Upper lobe of right lung (tissue), 1 donor: ENCODE measurements around the gene EZH2. TPM values are rescaled to one million over a fixed set of nuclear protein-coding genes. Genes with fewer than 3 reads are reported as not detected.

Experiments
- ATAC-seq: fragments of 200-7000 bp; cut with Tn5 transposase; one replicate; pipeline ENCODE4 v1.9.1; 2020; ENCODE audit warnings: mild to moderate bottlenecking, moderate library complexity
- DNase-seq: peaks from one replicate; pipeline ENCODE4 v3.0.0-alpha.2; 2020
- H3K27ac ChIP-seq: fragments of 200-600 bp; one replicate; pipeline ENCODE4 v1.8.0; 2022
- H3K27me3 ChIP-seq: fragments of 200-600 bp; one replicate; pipeline ENCODE4 v1.8.0; 2022; ENCODE audit warnings: mild to moderate bottlenecking
- H3K36me3 ChIP-seq: fragments of 200-600 bp; one replicate; pipeline ENCODE4 v1.8.0; 2022
- H3K4me1 ChIP-seq: fragments of 200-600 bp; one replicate; pipeline ENCODE4 v1.8.0; 2022
- H3K4me3 ChIP-seq: fragments of 200-600 bp; one replicate; pipeline ENCODE4 v1.8.0; 2022; ENCODE audit warnings: mild to moderate bottlenecking
- H3K9me3 ChIP-seq: fragments of 200-600 bp; one replicate; pipeline ENCODE4 v1.8.0; 2022
- intact Hi-C: fragments of 100-400 bp; cut with DNase I; formaldehyde crosslinking; loops from one replicate; pipeline ENCODE4 v1.11.0; 2022
- total RNA-seq: library from RNA; stranded (reverse); fragmentation: NEBNext Ultra II Directional; extraction: Animal tissue kit (Norgen Biotek cat#: 25700); gene quantifications from one replicate; pipeline ENCODE4 v1.2.1, GENCODE V29; 2021
- TF ChIP-seq, protein P1 (sequence below): fragments of 200-600 bp; IDR thresholded peaks from one replicate; pipeline ENCODE4 v1.8.0; 2022; ENCODE audit warnings: antibody characterized with exemption
- donor health status: DM: no; HTN: yes; CAD: no; lungs with severe emphysema.

EZH2 gene
- total RNA-seq, 1 donor from 2014 or later = 3.7 TPM

DNA sequence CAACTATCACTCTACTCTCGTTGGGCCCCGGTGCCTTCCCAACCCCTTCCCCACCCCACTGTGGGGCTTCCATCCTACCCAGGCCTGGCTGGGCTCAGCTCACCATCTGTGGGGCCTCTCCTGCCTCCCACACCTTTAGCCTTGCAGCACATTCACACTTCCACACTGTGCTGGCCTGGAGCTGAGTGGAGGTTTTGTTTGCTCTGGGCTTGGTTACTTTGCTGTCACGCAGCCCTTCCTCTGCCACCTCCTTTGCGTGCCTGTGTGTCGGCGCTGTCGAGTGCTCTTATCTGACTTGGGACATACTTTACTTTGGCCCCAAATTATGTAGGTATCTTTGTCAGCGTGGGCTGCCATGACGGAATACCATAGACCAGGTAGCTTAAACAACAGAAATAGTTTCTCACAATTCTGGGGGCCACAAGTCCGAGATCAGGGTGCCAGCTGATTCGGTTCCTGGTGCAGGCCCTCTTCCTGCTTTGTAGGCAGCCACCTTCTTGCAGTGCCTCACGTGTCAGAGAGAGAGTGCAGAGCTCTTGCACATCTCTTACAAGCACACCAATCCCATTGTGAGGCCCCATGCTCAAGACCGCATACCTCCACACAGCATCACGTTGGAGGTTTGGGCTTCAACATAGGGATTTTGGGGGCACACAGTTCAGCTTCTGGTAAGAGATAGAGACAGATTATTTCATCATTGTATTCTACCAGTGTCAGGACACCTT is 96.4 kb downstream of the EZH2 start:
- TF ChIP-seq, protein P1, sequence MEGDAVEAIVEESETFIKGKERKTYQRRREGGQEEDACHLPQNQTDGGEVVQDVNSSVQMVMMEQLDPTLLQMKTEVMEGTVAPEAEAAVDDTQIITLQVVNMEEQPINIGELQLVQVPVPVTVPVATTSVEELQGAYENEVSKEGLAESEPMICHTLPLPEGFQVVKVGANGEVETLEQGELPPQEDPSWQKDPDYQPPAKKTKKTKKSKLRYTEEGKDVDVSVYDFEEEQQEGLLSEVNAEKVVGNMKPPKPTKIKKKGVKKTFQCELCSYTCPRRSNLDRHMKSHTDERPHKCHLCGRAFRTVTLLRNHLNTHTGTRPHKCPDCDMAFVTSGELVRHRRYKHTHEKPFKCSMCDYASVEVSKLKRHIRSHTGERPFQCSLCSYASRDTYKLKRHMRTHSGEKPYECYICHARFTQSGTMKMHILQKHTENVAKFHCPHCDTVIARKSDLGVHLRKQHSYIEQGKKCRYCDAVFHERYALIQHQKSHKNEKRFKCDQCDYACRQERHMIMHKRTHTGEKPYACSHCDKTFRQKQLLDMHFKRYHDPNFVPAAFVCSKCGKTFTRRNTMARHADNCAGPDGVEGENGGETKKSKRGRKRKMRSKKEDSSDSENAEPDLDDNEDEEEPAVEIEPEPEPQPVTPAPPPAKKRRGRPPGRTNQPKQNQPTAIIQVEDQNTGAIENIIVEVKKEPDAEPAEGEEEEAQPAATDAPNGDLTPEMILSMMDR = no peak
- peak; percentile 92 for ATAC-seq
- intact Hi-C loops = no loop called here
- no peaks in the 10 kb centered on the region for H3K27me3 ChIP-seq
- peak; percentile 66 for DNase-seq
- H3K27ac ChIP-seq = no peak overlapping the region
- H3K4me3 ChIP-seq = no peak overlapping the region
- peaks cover 87% of the 10 kb centered on the region for H3K36me3 ChIP-seq
- no peaks in the 10 kb centered on the region for H3K9me3 ChIP-seq
- H3K4me1 ChIP-seq = no peaks in the 10 kb centered on the region

GRCh38 chr7:148783801-148784527 is 100.1 kb downstream of the EZH2 start:
- TF ChIP-seq, protein P1 = no peak
- Histone ChIP-seq H3K36me3 (peaks cover 81% of the 10 kb centered on the region), H3K27ac (no peak overlapping the region), H3K27me3 (no peaks in the 10 kb centered on the region), H3K4me1 (no peaks in the 10 kb centered on the region), H3K4me3 (no peak overlapping the region), H3K9me3 (no peaks in the 10 kb centered on the region)
- intact Hi-C loops = no loop called here
- no peak for ATAC-seq
- no peak for DNase-seq

DNA sequence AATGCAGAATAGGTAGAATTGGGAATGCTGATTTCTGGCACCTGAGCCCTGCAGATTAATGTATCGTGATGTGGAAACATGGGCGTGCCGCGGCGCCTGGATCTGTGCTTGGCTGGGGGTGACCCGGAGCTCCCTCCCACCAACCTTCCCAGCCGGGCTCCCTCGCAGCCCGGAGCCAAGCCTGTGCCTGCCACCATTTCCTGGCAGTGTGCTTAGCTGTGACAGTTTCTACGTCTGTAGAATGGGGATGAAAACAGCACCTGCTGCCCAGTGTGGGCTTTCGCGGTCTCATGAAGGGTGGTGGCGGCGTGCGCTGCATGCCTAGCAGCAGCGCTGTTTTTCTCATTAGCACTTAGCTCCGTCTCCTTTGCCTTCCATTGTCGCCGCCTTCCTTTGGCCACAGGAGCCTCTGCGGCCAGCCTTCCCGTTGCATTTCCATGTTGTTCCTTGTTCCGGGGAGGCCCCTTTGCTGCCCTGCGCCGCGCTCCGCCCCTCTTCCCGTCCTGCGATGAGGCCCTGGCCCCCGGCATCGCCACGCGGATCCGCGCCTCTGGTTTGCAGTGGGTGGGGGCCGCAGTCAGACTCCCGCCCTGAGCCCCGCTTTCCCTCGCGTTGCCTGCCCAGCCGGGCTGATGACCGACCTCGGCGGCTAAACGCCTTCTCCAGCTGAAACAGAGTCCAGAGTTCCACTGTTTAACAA is 101.2 kb downstream of the EZH2 start:
- Histone ChIP-seq H3K27me3 (no peaks in the 10 kb centered on the region), H3K27ac (no peak overlapping the region), H3K4me3 (no peak overlapping the region), H3K36me3 (peaks cover 74% of the 10 kb centered on the region), H3K9me3 (no peaks in the 10 kb centered on the region), H3K4me1 (no peaks in the 10 kb centered on the region)
- no peak for ATAC-seq
- intact Hi-C loops = no loop called here
- DNase-seq = no peak
- TF ChIP-seq, protein P1 = no peak

DNA sequence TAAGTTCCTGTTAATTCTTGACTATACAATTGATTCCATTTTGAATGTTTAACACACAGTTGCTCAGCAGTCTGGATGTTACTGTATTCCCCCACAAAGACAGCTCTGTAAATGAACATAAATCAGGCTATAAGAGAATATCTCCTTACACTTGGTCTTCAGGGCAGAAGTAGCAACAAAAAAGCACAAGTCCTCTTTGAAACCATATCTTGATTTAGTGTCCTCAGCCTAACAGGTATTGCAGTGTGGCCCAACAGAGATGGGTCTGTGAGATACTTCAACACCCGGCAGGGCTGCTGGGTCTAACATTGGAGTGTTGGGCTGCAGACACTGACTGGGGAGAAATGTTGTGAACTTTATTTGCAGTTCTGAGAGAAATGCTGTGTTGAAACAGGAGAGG is 109.6 kb downstream of the EZH2 start:
- Histone ChIP-seq H3K9me3 (no peaks in the 10 kb centered on the region), H3K4me1 (no peaks in the 10 kb centered on the region), H3K27ac (no peak overlapping the region), H3K4me3 (no peak overlapping the region), H3K27me3 (no peaks in the 10 kb centered on the region), H3K36me3 (peaks cover 75% of the 10 kb centered on the region)
- ATAC-seq = no peak
- TF ChIP-seq, protein P1 = no peak
- intact Hi-C loops = no loop called here
- DNase-seq = no peak

DNA sequence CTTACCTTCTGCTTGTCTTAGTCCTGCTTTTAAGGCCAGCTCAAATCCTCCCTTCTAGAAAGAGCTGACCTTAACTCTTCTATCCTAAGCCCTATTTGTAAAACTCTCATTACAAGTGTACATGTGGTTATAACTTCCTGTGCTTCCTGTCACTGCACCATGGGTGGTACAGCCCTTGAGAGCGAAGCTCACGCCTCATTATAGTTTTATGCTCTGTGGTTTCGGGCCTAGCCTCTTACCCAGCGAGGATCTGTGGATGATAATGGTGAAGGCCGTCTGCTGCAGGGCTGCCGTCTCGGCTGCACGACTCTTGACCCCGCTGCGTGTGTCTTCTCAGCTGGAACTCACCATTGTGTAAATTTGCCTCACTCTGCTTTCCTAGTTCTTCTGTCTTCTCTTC is 110.8 kb downstream of the EZH2 start:
- DNase-seq = no peak
- Histone ChIP-seq H3K27me3 (no peaks in the 10 kb centered on the region), H3K36me3 (peaks cover 77% of the 10 kb centered on the region), H3K27ac (no peak overlapping the region), H3K4me3 (no peak overlapping the region), H3K9me3 (no peaks in the 10 kb centered on the region), H3K4me1 (no peaks in the 10 kb centered on the region)
- TF ChIP-seq, protein P1 = no peak
- peak; percentile 63 for ATAC-seq
- intact Hi-C loops = no loop called here
